Loucy (cell line): Measurements from ENCODE around the gene ITPRID2.

ENCODE experiments used
- H2AFZ ChIP-seq: fragments of 200-600 bp; sonication (generic); 2 replicates; pipeline ENCODE4 v1.6.0; 2016; ENCODE audit warnings: antibody characterized with exemption, mild to moderate bottlenecking, low read length, moderate library complexity
- H3F3A ChIP-seq: fragments of 200-600 bp; 2 replicates; pipeline ENCODE4 v1.6.0; 2016; ENCODE audit warnings: antibody characterized with exemption, low read depth, mild to moderate bottlenecking
- H3K27me3 ChIP-seq: fragments of 200-600 bp; sonication (generic); 2 replicates; pipeline ENCODE4 v1.6.1; 2014; ENCODE audit warnings: low read length, mild to moderate bottlenecking; ENCODE audit not compliant: insufficient read depth, poor library complexity, severe bottlenecking
- H3K36me3 ChIP-seq: fragments of 200-600 bp; sonication (generic); 2 replicates; pipeline ENCODE4 v1.6.1; 2016; ENCODE audit warnings: low read length; ENCODE audit not compliant: insufficient read depth
- H3K4me1 ChIP-seq: fragments of 200-600 bp; sonication (generic); 2 replicates; pipeline ENCODE4 v1.5.1; 2014; ENCODE audit warnings: low read length, mild to moderate bottlenecking; ENCODE audit not compliant: insufficient read depth, poor library complexity, severe bottlenecking
- H3K4me2 ChIP-seq: fragments of 200-600 bp; sonication (generic); 2 replicates; pipeline ENCODE4 v1.6.0; 2014; ENCODE audit warnings: antibody characterized with exemption, low read length, low read depth, mild to moderate bottlenecking; ENCODE audit not compliant: poor library complexity, severe bottlenecking
- H3K4me3 ChIP-seq: fragments of 200-600 bp; sonication (generic); 2 replicates; pipeline ENCODE4 v1.5.1; 2014; ENCODE audit warnings: low read length, mild to moderate bottlenecking, mixed read lengths; ENCODE audit not compliant: poor library complexity, severe bottlenecking
- H3K79me2 ChIP-seq: fragments of 200-600 bp; sonication (generic); 2 replicates; pipeline ENCODE4 v1.6.1; 2014; ENCODE audit warnings: low read length; ENCODE audit not compliant: insufficient read depth
- H3K9ac ChIP-seq: fragments of 200-600 bp; sonication (generic); 2 replicates; pipeline ENCODE4 v1.6.0; 2014; ENCODE audit warnings: mild to moderate bottlenecking, low read depth, low read length, moderate library complexity; ENCODE audit not compliant: poor library complexity, severe bottlenecking
- H3K9me2 ChIP-seq: fragments of 200-600 bp; sonication (generic); replicated peaks from 2 replicates; pipeline ENCODE4 v1.6.1; 2016; ENCODE audit warnings: low read depth, low read length, mixed read lengths
- H3K9me3 ChIP-seq: fragments of 200-600 bp; sonication (generic); 2 replicates; pipeline ENCODE4 v1.6.1; 2014; ENCODE audit warnings: mild to moderate bottlenecking, antibody characterized with exemption, low read length, low read depth; ENCODE audit not compliant: insufficient read depth
- H4K20me1 ChIP-seq: fragments of 200-600 bp; sonication (generic); 2 replicates; pipeline ENCODE4 v1.6.0; 2014; ENCODE audit warnings: antibody characterized with exemption, low read length, mild to moderate bottlenecking; ENCODE audit not compliant: insufficient read depth, poor library complexity, severe bottlenecking
- EZH2phosphoT487 ChIP-seq: fragments of 200-600 bp; IDR thresholded peaks from 2 replicates; pipeline ENCODE4 v1.6.1; 2018; ENCODE audit warnings: antibody characterized with exemption, mild to moderate bottlenecking, moderate library complexity, borderline replicate concordance
- TF ChIP-seq, protein P1 (sequence below): fragments of 200-600 bp; sonication (generic); conservative IDR thresholded peaks from 2 replicates; pipeline ENCODE4 v1.5.1; 2014; ENCODE audit warnings: mild to moderate bottlenecking, antibody characterized with exemption, low read length

ITPRID2 gene

DNA sequence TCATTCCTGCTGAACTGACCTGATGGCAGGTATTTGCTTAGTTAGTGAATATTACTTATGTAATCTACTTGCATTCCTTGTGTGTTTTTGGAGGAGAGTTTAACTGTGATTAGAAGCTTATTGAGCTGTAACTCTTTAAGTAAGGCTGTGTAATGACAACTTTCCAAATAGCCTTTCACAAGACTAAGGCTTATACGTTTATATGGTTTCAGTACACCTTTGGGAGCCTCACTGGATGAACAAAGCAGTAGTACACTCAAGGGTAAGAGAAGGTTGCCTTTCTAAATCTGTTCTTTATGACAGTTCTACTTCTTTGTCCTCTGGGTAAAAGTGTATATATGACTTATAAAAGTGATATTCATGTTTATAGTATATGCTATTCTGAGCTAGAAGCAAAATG lies 4.3 kb downstream of the ITPRID2 start:
- peaks cover 75% of the 10 kb centered on the region for H4K20me1 ChIP-seq
- no peak overlapping the region for H2AFZ ChIP-seq
- TF ChIP-seq EZH2phosphoT487: no peak
- TF ChIP-seq, protein P1, sequence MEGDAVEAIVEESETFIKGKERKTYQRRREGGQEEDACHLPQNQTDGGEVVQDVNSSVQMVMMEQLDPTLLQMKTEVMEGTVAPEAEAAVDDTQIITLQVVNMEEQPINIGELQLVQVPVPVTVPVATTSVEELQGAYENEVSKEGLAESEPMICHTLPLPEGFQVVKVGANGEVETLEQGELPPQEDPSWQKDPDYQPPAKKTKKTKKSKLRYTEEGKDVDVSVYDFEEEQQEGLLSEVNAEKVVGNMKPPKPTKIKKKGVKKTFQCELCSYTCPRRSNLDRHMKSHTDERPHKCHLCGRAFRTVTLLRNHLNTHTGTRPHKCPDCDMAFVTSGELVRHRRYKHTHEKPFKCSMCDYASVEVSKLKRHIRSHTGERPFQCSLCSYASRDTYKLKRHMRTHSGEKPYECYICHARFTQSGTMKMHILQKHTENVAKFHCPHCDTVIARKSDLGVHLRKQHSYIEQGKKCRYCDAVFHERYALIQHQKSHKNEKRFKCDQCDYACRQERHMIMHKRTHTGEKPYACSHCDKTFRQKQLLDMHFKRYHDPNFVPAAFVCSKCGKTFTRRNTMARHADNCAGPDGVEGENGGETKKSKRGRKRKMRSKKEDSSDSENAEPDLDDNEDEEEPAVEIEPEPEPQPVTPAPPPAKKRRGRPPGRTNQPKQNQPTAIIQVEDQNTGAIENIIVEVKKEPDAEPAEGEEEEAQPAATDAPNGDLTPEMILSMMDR: no peak
- peaks cover 22% of the 10 kb centered on the region for H3K36me3 ChIP-seq
- no peaks in the 10 kb centered on the region for H3F3A ChIP-seq
- H3K4me2 ChIP-seq: peak overlapping the region; percentile 86
- no peaks in the 10 kb centered on the region for H3K27me3 ChIP-seq
- no peaks in the 10 kb centered on the region for H3K9me3 ChIP-seq
- H3K4me3 ChIP-seq: peak overlapping the region; percentile 82
- H3K9ac ChIP-seq: peak overlapping the region; percentile 81
- no peaks in the 10 kb centered on the region for H3K9me2 ChIP-seq
- peaks cover 86% of the 10 kb centered on the region for H3K79me2 ChIP-seq
- H3K4me1 ChIP-seq: peaks cover 74% of the 10 kb centered on the region

- no peak for TF ChIP-seq EZH2phosphoT487
- TF ChIP-seq, protein P1: no peak
- Histone ChIP-seq H3K9me3 (no peaks in the 10 kb centered on the region), H3F3A (no peaks in the 10 kb centered on the region), H3K4me2 (peak overlapping the region; percentile 86), H4K20me1 (peaks cover 75% of the 10 kb centered on the region), H3K79me2 (peaks cover 91% of the 10 kb centered on the region), H3K27me3 (no peaks in the 10 kb centered on the region), H3K36me3 (peaks cover 27% of the 10 kb centered on the region), H3K4me1 (peaks cover 70% of the 10 kb centered on the region), H2AFZ (no peak overlapping the region), H3K9ac (peak overlapping the region; percentile 81), H3K4me3 (peak overlapping the region; percentile 82), H3K9me2 (no peaks in the 10 kb centered on the region)
These were observed 4.8 kb downstream of the ITPRID2 start for GRCh38 chr2:181896286-181896685.

DNA sequence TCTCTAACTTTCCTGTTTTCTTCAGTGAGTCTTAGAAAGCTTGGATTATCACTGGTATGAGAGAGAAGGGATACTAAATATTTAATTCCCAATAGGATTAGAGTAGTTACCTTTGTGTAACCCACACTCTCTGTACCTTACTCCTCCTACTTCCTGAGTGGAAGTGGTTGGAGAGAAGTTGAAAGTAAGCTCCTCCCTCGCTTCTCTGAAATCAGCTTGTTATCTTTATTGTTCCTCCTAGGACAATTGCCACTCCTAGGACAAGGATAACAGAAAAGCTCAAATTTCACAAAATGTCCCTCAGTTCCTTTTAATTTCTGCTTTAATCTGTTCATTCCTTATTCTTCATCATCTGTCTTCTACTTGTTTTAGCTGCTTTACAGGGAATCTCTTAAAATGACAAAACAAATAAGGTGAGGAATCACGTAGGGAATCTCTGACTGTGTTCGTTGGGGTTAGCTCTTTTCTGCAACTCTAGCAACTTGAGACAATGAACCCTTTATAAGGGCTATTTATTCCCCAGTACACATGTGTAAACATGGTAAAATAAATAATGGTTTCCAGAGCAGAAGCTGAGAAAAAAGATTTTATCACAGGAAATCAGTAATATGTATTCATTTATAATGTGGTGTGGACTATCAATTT lies 8.6 kb downstream of the ITPRID2 start:
- Histone ChIP-seq H3K4me3 (peak overlapping the region; percentile 25), H3K79me2 (peaks cover 94% of the 10 kb centered on the region), H3F3A (no peaks in the 10 kb centered on the region), H4K20me1 (peaks cover 83% of the 10 kb centered on the region), H3K36me3 (peaks cover 56% of the 10 kb centered on the region), H3K4me2 (peak overlapping the region; percentile 60), H3K9me2 (no peaks in the 10 kb centered on the region), H3K27me3 (no peaks in the 10 kb centered on the region), H3K4me1 (peaks cover 71% of the 10 kb centered on the region), H2AFZ (no peak overlapping the region), H3K9me3 (no peaks in the 10 kb centered on the region), H3K9ac (no peak overlapping the region)
- no peak for TF ChIP-seq EZH2phosphoT487
- TF ChIP-seq, protein P1: no peak
